Esophagus squamous epithelium (tissue), 4 donors: ENCODE results near the gene SVIP.

Experiments used
- POLR2A ChIP-seq, 4 donors: fragments of 450-650 bp; IDR thresholded peaks; one replicate each; pipeline ENCODE4 v1.6.1; 2017; ENCODE audit warnings: antibody characterized with exemption in 4 of 4, mild to moderate bottlenecking in 4 of 4, moderate library complexity in 3 of 4
- TF ChIP-seq, protein P1 (sequence below), 6 experiments: fragments of 450-650 bp in 4 of 6; fragments of 200-600 bp in 2 of 6; sonication (generic) in 2 of 6; IDR thresholded peaks; one replicate each; pipeline ENCODE4 v1.5.1; 2016 to 2019; ENCODE audit warnings: antibody characterized with exemption in 6 of 6, mild to moderate bottlenecking in 4 of 6, moderate library complexity in 4 of 6

DNA sequence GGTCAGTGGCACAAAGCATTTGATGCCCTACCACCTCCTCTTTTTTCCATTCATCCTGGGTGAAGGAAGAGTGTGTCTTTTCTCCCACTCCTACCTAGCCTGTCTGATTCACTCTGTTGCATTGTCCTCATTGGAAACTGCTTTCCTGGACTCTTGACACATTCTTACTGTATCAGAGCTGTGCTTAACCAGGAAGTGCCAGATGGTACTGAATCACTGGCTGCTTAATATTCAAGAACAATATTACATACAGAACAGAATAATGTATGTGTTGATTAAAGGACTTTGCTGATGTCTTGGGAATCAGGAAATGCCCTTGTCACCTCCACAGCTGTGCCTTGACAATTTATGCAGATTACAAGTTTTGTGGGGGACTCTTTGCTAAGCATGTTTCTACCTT is 44.4 kb downstream of the SVIP start:
- TF ChIP-seq, protein P1, sequence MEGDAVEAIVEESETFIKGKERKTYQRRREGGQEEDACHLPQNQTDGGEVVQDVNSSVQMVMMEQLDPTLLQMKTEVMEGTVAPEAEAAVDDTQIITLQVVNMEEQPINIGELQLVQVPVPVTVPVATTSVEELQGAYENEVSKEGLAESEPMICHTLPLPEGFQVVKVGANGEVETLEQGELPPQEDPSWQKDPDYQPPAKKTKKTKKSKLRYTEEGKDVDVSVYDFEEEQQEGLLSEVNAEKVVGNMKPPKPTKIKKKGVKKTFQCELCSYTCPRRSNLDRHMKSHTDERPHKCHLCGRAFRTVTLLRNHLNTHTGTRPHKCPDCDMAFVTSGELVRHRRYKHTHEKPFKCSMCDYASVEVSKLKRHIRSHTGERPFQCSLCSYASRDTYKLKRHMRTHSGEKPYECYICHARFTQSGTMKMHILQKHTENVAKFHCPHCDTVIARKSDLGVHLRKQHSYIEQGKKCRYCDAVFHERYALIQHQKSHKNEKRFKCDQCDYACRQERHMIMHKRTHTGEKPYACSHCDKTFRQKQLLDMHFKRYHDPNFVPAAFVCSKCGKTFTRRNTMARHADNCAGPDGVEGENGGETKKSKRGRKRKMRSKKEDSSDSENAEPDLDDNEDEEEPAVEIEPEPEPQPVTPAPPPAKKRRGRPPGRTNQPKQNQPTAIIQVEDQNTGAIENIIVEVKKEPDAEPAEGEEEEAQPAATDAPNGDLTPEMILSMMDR (IDR thresholded peaks at IDR 0.05), result no peak
- TF ChIP-seq POLR2A (IDR thresholded peaks at IDR 0.05), result no peak
